Chondrocyte (in vitro differentiated cells): ENCODE results near the gene SLC39A9. TPM values are rescaled to one million over a fixed set of nuclear protein-coding genes. Genes with fewer than 3 reads are reported as not detected.
"Not testable (repeated sequence)": the region's sequence is repeated elsewhere in the genome, so short reads cannot be mapped to it uniquely, and the experiment has no call there.

ENCODE experiments used
- DNase-seq: peaks from one replicate; pipeline ENCODE4 v3.0.0; 2021; ENCODE audit warnings: mixed read lengths, low spot score
- H3K27ac Mint-ChIP-seq: one replicate; pipeline ENCODE4 v1.8.0; 2021; ENCODE audit warnings: mild to moderate bottlenecking, moderate library complexity, mixed read lengths; ENCODE audit not compliant: unreplicated experiment
- H3K27me3 Mint-ChIP-seq: 2 replicates; pipeline ENCODE4 v1.8.0; 2021; ENCODE audit warnings: low read depth, mixed read lengths
- H3K36me3 Mint-ChIP-seq: 2 replicates; pipeline ENCODE4 v1.8.0; 2021; ENCODE audit warnings: low read depth, mixed read lengths
- H3K4me1 Mint-ChIP-seq: 2 replicates; pipeline ENCODE4 v1.8.0; 2021; ENCODE audit warnings: low read depth, mild to moderate bottlenecking, mixed read lengths
- H3K4me3 Mint-ChIP-seq: one replicate; pipeline ENCODE4 v1.8.0; 2021; ENCODE audit warnings: mild to moderate bottlenecking, moderate library complexity, mixed read lengths; ENCODE audit not compliant: unreplicated experiment
- H3K9me3 Mint-ChIP-seq: 2 replicates; pipeline ENCODE4 v1.8.0; 2021; ENCODE audit warnings: low read depth, mixed read lengths
- total RNA-seq: library from RNA; stranded (reverse); gene quantifications from 3 replicates; pipeline ENCODE4 v1.2.1, GENCODE V29; 2021
- TF ChIP-seq, protein P1 (sequence below): fragments of 200-600 bp; sonication (generic); IDR thresholded peaks from 2 replicates; pipeline ENCODE4 v1.5.0; 2021; ENCODE audit warnings: antibody characterized with exemption, mild to moderate bottlenecking, moderate library complexity

SLC39A9 gene
- total RNA-seq, 1 donor from 2014 or later = 78.9 TPM

DNA sequence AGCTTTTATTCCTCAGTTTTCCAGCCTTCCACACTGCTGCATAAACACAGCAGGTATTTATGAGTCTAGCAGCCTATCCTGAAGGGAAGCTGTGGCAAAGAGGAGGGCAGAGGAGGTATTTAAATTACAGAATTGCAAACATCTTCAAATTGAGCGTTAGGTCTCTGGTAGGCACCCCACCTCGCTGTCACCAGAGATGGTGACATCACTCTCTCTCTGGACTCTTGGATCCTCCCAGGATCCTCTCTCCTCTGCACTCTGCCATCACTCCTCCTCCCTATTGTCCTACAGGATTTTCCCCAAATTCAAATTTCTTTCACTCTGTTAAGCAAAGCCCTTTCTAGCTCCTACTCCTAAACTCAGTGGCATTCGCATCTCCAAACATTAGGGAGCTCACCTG lies 92.7 kb downstream of the SLC39A9 start:
- peaks cover 15% of the 10 kb centered on the region for H3K27me3 Mint-ChIP-seq
- DNase-seq = no peak
- no peak overlapping the region for H3K4me3 Mint-ChIP-seq
- H3K36me3 Mint-ChIP-seq = no peaks in the 10 kb centered on the region
- no peaks in the 10 kb centered on the region for H3K9me3 Mint-ChIP-seq
- no peak overlapping the region for H3K27ac Mint-ChIP-seq
- no peaks in the 10 kb centered on the region for H3K4me1 Mint-ChIP-seq
- TF ChIP-seq, protein P1, sequence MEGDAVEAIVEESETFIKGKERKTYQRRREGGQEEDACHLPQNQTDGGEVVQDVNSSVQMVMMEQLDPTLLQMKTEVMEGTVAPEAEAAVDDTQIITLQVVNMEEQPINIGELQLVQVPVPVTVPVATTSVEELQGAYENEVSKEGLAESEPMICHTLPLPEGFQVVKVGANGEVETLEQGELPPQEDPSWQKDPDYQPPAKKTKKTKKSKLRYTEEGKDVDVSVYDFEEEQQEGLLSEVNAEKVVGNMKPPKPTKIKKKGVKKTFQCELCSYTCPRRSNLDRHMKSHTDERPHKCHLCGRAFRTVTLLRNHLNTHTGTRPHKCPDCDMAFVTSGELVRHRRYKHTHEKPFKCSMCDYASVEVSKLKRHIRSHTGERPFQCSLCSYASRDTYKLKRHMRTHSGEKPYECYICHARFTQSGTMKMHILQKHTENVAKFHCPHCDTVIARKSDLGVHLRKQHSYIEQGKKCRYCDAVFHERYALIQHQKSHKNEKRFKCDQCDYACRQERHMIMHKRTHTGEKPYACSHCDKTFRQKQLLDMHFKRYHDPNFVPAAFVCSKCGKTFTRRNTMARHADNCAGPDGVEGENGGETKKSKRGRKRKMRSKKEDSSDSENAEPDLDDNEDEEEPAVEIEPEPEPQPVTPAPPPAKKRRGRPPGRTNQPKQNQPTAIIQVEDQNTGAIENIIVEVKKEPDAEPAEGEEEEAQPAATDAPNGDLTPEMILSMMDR = no peak

DNA sequence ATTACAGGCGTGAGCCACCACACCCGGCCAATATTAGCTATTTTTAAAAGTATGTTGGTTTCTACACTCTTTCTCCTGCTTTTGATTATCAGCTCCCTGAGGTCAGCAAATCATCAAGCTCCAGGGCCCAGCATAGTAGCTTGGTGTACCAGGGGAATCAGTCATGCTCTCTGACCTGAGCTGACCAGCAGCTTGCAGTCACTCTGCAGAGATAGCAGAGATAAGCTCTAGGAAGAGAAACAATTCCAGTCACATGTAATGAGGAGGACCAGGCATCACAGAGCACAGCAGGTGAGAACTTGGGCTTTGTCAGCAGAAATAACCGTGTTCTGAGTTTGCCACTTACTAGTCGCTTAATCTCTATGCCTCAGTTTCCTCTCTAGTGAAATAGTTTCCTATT lies 94.5 kb downstream of the SLC39A9 start:
- Mint-ChIP-seq H3K27me3 (peaks cover 9% of the 10 kb centered on the region), H3K36me3 (no peaks in the 10 kb centered on the region), H3K9me3 (no peaks in the 10 kb centered on the region), H3K27ac (no peak overlapping the region), H3K4me3 (no peak overlapping the region), H3K4me1 (no peaks in the 10 kb centered on the region)
- DNase-seq = peak; percentile 11
- TF ChIP-seq, protein P1 = no peak

DNA sequence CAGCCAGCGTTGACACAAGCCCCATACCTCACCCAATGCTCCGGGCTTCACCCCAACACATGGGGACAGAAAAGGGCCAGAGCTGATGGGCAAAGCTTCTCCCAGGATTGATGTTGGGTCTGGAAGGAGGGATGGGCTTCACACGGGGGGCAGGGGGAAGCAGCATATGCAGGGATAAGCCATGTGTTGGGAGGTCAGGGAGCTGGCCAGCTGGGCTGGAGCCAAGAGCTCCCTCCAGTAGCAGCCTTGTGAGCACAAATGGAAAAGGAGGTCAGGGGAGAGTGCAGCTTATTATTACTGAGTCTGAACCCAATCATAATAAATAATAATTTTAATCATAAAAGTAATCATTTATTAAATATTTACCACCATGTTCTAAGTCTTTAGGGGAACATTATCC lies 95.3 kb downstream of the SLC39A9 start:
- TF ChIP-seq, protein P1 = no peak
- Mint-ChIP-seq H3K4me1 (no peaks in the 10 kb centered on the region), H3K36me3 (no peaks in the 10 kb centered on the region), H3K9me3 (no peaks in the 10 kb centered on the region), H3K27me3 (peaks cover 9% of the 10 kb centered on the region), H3K4me3 (no peak overlapping the region), H3K27ac (no peak overlapping the region)
- DNase-seq = peak; percentile 30

DNA sequence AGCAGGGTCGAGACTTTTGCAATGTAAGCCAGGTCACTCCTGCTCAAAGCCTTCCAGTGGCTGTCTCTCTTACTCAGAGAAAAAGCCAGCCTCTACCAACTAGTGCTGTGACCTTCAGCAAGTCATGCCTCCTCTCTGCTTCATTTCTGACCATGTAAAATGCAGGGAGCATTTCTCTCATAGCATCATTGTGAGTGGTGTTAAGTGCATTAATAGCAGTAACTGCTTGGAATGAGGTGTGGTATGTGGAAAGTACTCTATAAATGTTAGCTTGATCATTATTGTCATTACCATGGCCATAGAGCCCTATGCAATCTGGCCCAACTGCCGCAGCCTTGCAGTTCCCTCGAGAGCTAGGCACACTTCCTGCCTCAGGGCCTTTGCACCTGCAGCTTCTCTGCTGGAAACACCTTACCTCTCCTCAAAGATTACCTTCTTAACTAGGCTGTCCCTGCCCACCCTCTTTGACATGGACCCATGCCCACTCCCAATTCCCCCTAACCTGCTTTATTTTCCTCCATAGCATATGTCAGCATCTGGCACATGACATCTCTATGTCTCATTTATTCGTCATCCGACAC lies 96.9 kb downstream of the SLC39A9 start:
- H3K4me1 Mint-ChIP-seq = no peaks in the 10 kb centered on the region

DNA sequence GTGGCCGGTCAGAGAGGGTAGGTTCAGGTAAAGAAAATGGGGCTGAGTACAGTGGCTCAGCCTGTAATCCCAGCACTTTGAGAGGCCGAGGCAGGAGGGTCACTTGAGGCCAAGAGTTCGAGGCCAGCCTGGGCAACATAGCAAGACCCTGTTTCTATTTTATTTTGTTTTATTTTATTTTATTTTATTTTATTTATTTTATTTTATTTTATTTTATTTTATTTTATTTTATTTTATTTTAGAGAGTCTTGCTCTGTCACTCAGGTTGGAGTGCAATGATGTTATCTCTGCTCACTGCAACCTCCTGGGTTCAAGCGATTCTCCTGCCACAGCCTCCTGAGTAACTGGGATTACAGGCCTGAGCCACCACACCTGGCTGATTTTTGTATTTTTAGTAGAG lies 99.4 kb downstream of the SLC39A9 start:
- not testable (repeated sequence) for H3K27ac Mint-ChIP-seq, H3K36me3 Mint-ChIP-seq, H3K9me3 Mint-ChIP-seq, H3K27me3 Mint-ChIP-seq, H3K4me3 Mint-ChIP-seq
- DNase-seq = peak; percentile 0
- H3K4me1 Mint-ChIP-seq = peaks cover 14% of the 10 kb centered on the region

More for the DNA sequence above, 96.9 kb downstream of the SLC39A9 start:
- Mint-ChIP-seq H3K27me3 (peaks cover 9% of the 10 kb centered on the region), H3K36me3 (no peaks in the 10 kb centered on the region), H3K9me3 (no peaks in the 10 kb centered on the region), H3K4me3 (no peak overlapping the region), H3K27ac (no peak overlapping the region)
- peak; percentile 32 for DNase-seq
- TF ChIP-seq, protein P1 = no peak

DNA sequence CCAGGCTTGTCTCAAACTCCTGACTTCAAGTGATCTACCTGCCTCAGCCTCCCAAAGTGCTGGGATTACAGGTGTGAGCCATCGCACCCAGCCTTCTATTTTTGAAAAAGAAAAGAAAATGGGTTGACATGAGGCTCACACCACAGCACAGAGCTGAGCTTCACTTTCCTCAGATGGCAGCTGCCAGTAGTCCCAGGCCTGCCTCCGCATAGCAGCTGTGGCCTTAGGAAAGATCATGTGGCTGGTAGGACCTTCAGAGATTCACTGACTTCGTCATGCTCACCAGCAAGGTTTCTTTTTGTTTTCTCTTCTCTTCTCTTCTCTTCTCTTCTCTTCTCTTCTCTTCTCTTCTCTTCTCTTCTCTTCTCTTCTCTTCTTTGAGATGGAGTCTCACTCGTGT lies 99.8 kb downstream of the SLC39A9 start:
- DNase-seq = peak; percentile 15
- H3K4me3 Mint-ChIP-seq, H3K9me3 Mint-ChIP-seq, H3K36me3 Mint-ChIP-seq, H3K27me3 Mint-ChIP-seq, H3K27ac Mint-ChIP-seq: not testable (repeated sequence)
- H3K4me1 Mint-ChIP-seq = peaks cover 14% of the 10 kb centered on the region
